Progenitor cell of endocrine pancreas (in vitro differentiated cells): Measurements from ENCODE around the gene CNPY1. TPM values are rescaled to one million over a fixed set of nuclear protein-coding genes. Genes with fewer than 3 reads are reported as not detected.
A peak's percentile ranks its signal among the peaks of the same experiment; 100 is the strongest.

Experiments used
- DNase-seq: peaks from one replicate; pipeline ENCODE4 v3.0.0; 2021; ENCODE audit warnings: low spot score; ENCODE audit not compliant: unreplicated experiment
- H3K27ac Mint-ChIP-seq: 2 replicates; pipeline ENCODE4 v1.8.0; 2021; ENCODE audit warnings: mild to moderate bottlenecking, moderate library complexity, mixed read lengths
- H3K27me3 Mint-ChIP-seq: 2 replicates; pipeline ENCODE4 v1.8.0; 2021; ENCODE audit warnings: mixed read lengths
- H3K36me3 Mint-ChIP-seq: 2 replicates; pipeline ENCODE4 v1.8.0; 2022; ENCODE audit warnings: mixed read lengths; ENCODE audit not compliant: insufficient read depth
- H3K4me1 Mint-ChIP-seq: 2 replicates; pipeline ENCODE4 v1.8.0; 2021; ENCODE audit warnings: low read depth, mixed read lengths
- H3K4me3 Mint-ChIP-seq: 2 replicates; pipeline ENCODE4 v1.8.0; 2021; ENCODE audit warnings: low read depth, mild to moderate bottlenecking, moderate library complexity, mixed read lengths
- H3K9me3 Mint-ChIP-seq: 2 replicates; pipeline ENCODE4 v1.8.0; 2021; ENCODE audit warnings: low read depth, mixed read lengths
- total RNA-seq: library from RNA; stranded (reverse); gene quantifications from 2 replicates; pipeline ENCODE4 v1.2.1, GENCODE V29; 2021
- TF ChIP-seq, protein P1 (sequence below): fragments of 200-600 bp; sonication (generic); IDR thresholded peaks from one replicate; pipeline ENCODE4 v1.5.0; 2021; ENCODE audit warnings: antibody characterized with exemption, mild to moderate bottlenecking; ENCODE audit not compliant: unreplicated experiment

The CNPY1 gene
- total RNA-seq, 1 donor from 2014 or later: not detected

- TF ChIP-seq, protein P1, sequence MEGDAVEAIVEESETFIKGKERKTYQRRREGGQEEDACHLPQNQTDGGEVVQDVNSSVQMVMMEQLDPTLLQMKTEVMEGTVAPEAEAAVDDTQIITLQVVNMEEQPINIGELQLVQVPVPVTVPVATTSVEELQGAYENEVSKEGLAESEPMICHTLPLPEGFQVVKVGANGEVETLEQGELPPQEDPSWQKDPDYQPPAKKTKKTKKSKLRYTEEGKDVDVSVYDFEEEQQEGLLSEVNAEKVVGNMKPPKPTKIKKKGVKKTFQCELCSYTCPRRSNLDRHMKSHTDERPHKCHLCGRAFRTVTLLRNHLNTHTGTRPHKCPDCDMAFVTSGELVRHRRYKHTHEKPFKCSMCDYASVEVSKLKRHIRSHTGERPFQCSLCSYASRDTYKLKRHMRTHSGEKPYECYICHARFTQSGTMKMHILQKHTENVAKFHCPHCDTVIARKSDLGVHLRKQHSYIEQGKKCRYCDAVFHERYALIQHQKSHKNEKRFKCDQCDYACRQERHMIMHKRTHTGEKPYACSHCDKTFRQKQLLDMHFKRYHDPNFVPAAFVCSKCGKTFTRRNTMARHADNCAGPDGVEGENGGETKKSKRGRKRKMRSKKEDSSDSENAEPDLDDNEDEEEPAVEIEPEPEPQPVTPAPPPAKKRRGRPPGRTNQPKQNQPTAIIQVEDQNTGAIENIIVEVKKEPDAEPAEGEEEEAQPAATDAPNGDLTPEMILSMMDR: no peak
- no peak for DNase-seq
- H3K4me1 Mint-ChIP-seq: peaks cover 1% of the 10 kb centered on the region
- H3K4me3 Mint-ChIP-seq: no peak overlapping the region
- peaks cover 92% of the 10 kb centered on the region for H3K27me3 Mint-ChIP-seq
- H3K9me3 Mint-ChIP-seq: no peaks in the 10 kb centered on the region
- H3K27ac Mint-ChIP-seq: no peak overlapping the region
- no peaks in the 10 kb centered on the region for H3K36me3 Mint-ChIP-seq
Observed at GRCh38 chr7:155468785-155469148, 77.6 kb downstream of the CNPY1 start.

GRCh38 chr7:155467846-155468784, 78.2 kb downstream of the CNPY1 start:
- no peak overlapping the region for H3K27ac Mint-ChIP-seq
- no peaks in the 10 kb centered on the region for H3K36me3 Mint-ChIP-seq
- TF ChIP-seq, protein P1: no peak
- H3K27me3 Mint-ChIP-seq: peaks cover 92% of the 10 kb centered on the region
- no peaks in the 10 kb centered on the region for H3K9me3 Mint-ChIP-seq
- H3K4me3 Mint-ChIP-seq: no peak overlapping the region
- peaks cover 1% of the 10 kb centered on the region for H3K4me1 Mint-ChIP-seq
- no peak for DNase-seq

DNA sequence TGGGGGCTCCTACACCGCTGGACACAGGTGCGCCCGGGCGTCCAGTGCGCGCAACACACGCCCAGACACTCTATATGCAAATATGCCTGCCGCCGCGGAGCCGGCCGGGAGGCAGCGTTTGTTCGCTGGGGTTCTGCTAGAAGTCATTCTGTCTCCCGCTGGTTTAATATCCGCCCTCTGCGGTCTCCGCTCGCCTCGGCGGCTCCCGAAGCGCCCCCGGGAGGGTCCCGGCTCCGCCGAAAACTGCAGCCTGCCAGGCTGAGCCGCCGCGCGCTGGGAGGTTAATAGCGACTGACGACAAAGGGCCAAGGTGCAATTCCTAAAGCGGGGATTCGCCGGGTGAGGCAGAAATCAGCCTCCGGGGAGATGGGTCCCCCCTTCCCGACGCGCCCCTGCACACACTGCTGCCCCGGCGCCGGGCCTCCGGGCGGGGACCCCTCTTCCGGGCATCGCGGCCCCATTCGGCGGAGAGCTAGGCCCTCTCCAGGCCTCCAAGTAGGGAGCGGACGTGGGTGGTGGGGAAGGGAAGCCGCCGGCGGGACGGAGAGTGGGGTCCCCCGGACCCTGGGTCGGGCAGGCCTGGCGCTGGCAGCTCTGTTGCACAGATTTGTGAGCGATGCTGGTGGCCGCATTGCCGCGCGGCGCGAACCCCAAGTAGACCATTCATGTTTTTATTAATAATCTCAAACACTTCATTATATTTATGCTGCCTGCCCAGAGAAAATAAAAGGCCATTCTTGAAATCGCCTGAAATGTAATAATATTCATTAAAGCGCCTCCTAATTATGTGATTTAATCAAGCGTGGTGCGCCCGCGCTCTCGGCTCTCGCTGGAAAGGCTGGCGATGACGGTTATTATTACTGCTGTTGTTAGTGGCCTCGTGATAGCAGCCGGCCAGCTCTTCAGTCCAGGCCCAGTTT, 79.3 kb downstream of the CNPY1 start:
- Mint-ChIP-seq H3K27me3 (peaks cover 92% of the 10 kb centered on the region), H3K9me3 (no peaks in the 10 kb centered on the region), H3K27ac (no peak overlapping the region), H3K4me3 (no peak overlapping the region), H3K36me3 (no peaks in the 10 kb centered on the region), H3K4me1 (peaks cover 1% of the 10 kb centered on the region)
- TF ChIP-seq, protein P1: peak; percentile 44
- peak; percentile 62 for DNase-seq

DNA sequence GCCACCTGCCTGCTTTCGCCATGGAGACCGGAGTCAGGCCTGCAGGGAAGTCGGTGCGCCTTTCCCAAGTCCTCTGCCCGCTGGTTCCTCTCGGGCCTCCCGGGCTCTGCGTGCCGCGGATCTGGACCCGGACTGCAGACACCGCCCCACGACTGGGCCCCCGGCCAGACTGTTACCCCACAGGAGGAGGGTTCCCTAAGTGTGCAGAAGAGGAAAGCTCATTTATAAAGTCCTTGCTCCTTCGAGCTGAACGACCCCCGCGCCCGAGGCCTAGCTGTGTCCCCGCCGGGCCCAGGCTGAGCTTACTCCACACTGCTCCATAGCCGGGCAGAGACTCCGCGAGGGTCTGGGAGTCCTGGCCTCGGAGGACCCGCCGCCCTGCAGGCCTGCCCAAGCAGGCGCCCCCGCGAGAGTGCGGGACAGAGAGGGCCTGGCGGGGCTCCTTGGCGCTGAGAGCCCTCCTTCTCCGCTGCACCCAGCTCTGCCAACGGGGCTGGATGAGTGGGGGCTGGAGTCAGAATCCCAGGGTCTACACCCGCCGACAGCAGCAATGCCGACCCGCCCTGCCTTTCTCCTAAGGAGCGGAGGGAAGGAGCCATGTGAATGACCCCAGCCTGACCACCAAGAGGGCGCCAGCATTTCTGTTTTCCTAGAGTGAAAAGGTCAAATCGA, 80.1 kb downstream of the CNPY1 start:
- H3K9me3 Mint-ChIP-seq: no peaks in the 10 kb centered on the region
- no peak overlapping the region for H3K4me3 Mint-ChIP-seq
- no peak for DNase-seq
- TF ChIP-seq, protein P1: no peak
- H3K27me3 Mint-ChIP-seq: peaks cover 92% of the 10 kb centered on the region
- peaks cover 1% of the 10 kb centered on the region for H3K4me1 Mint-ChIP-seq
- no peak overlapping the region for H3K27ac Mint-ChIP-seq
- no peaks in the 10 kb centered on the region for H3K36me3 Mint-ChIP-seq

DNA sequence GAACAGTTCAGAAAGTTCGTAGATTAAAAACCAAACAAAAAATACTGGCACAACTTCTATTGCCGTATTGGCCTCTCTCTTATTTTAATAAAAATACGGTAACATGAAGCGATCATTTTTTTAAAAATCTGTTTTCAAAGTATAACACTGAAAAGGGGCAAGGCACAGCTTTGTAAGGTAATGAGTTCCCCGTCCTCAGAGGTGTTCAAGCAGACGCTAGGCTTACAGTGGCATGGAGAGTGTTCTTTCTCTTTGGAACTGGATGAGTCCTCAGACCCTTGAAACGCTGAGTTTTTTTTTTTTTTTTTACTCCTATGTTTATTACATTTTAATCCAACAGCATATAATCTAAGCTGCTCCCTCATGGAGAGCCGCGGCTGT, 80.6 kb downstream of the CNPY1 start:
- Mint-ChIP-seq H3K36me3 (no peaks in the 10 kb centered on the region), H3K27ac (no peak overlapping the region), H3K4me3 (no peak overlapping the region), H3K9me3 (no peaks in the 10 kb centered on the region), H3K4me1 (peaks cover 1% of the 10 kb centered on the region), H3K27me3 (peaks cover 92% of the 10 kb centered on the region)
- no peak for DNase-seq
- TF ChIP-seq, protein P1: no peak
